GM12873 (cell line): ENCODE measurements around the gene ALS2CL.
A peak's percentile ranks its signal among the peaks of the same experiment; 100 is the strongest.

Source experiments
- CTCF ChIP-seq: IDR thresholded peaks from 2 replicates; pipeline ENCODE4 v1.5.1; 2012; ENCODE audit warnings: low read depth, mild to moderate bottlenecking, moderate library complexity, low read length, control low read depth; ENCODE audit not compliant: insufficient read depth; ENCODE audit errors: missing control alignments

Gene ALS2CL

GRCh38 chr3:46719044-46719565 lies 25.6 kb upstream of the ALS2CL start:
- no peak for TF ChIP-seq CTCF

GRCh38 chr3:46717447-46718231 lies 24.2 kb upstream of the ALS2CL start, which contains the start of gene PRSS50:
PRSS50 (minus strand) TSS chr3:46717869; CDS start chr3:46717824, 45 bp downstream.
- peak; percentile 64 for TF ChIP-seq CTCF

GRCh38 chr3:46716461-46717441 lies 23.3 kb upstream of the ALS2CL start:
- no peak for TF ChIP-seq CTCF

- TF ChIP-seq CTCF, result no peak
Measured at GRCh38 chr3:46715507-46716175, 22.2 kb upstream of the ALS2CL start.

- TF ChIP-seq CTCF, result no peak
Measured at GRCh38 chr3:46714728-46715506, 21.4 kb upstream of the ALS2CL start.

- no peak for TF ChIP-seq CTCF
Measured at GRCh38 chr3:46713898-46714552, 20.5 kb upstream of the ALS2CL start.
